Coronary artery (tissue), 2 donors: ENCODE data around the gene RPRD1B.

Source experiments
- DNase-seq: peaks from one replicate; pipeline ENCODE4 v3.0.0-alpha.2; 2017; ENCODE audit warnings: low spot score
- H3K27ac ChIP-seq, 2 donors: fragments of 200-600 bp; sonication (generic); one replicate each; pipeline ENCODE4 v1.5.1; 2016 to 2019
- H3K4me3 ChIP-seq: fragments of 200-600 bp; sonication (generic); 2 replicates; pipeline ENCODE4 v1.5.1; 2016; ENCODE audit warnings: mild to moderate bottlenecking, moderate library complexity
- TF ChIP-seq, protein P1 (sequence below): fragments of 200-600 bp; sonication (generic); IDR thresholded peaks from one replicate; pipeline ENCODE4 v1.5.1; 2019; ENCODE audit warnings: antibody characterized with exemption

Gene RPRD1B

DNA sequence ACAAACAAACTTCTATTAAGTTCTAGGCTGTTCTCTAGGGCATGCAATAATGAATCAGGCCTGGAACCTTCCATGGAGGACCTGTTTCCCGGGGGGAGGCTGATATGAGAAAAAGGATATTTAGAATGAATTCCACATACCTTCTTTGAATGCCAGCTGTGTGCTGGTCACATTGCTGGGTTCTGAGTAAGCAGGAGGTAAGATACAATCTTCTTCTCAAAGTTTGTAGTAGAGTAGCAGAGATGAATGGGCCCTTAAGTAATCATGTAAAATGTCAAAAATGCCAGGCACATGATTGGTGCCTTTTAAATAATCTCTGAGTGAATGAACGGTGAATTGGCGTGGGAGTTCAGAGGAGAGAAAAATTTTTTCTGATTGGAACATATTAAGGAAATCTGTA is 84.1 kb downstream of the RPRD1B start:
- Histone ChIP-seq H3K27ac (no peak overlapping the region), H3K4me3 (no peak overlapping the region)
- DNase-seq: no peak
- TF ChIP-seq, protein P1, sequence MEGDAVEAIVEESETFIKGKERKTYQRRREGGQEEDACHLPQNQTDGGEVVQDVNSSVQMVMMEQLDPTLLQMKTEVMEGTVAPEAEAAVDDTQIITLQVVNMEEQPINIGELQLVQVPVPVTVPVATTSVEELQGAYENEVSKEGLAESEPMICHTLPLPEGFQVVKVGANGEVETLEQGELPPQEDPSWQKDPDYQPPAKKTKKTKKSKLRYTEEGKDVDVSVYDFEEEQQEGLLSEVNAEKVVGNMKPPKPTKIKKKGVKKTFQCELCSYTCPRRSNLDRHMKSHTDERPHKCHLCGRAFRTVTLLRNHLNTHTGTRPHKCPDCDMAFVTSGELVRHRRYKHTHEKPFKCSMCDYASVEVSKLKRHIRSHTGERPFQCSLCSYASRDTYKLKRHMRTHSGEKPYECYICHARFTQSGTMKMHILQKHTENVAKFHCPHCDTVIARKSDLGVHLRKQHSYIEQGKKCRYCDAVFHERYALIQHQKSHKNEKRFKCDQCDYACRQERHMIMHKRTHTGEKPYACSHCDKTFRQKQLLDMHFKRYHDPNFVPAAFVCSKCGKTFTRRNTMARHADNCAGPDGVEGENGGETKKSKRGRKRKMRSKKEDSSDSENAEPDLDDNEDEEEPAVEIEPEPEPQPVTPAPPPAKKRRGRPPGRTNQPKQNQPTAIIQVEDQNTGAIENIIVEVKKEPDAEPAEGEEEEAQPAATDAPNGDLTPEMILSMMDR: no peak

DNA sequence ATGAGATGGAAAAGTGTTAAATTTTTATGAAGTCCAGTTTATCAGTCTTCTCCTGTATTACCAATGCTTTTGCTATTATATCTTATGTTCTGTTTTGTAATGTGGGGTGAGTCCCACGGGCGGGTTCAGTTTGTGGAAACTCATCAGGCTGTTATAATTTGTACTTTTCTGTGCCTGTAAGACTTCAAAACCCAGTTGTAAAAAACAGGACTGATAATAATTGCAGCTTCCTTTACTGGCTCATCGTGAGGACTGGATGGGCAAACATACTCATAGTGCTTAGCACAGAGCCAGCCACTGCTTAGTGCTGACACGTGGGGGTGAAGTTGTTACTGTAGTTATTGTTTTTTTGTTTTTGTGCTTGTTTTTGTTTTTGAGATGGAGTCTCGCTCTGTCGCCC is 85.9 kb downstream of the RPRD1B start:
- DNase-seq: no peak
- TF ChIP-seq, protein P1: no peak
- Histone ChIP-seq H3K27ac (peak overlapping the region in 1 of 2 donors; percentile 0), H3K4me3 (no peak overlapping the region)

DNA sequence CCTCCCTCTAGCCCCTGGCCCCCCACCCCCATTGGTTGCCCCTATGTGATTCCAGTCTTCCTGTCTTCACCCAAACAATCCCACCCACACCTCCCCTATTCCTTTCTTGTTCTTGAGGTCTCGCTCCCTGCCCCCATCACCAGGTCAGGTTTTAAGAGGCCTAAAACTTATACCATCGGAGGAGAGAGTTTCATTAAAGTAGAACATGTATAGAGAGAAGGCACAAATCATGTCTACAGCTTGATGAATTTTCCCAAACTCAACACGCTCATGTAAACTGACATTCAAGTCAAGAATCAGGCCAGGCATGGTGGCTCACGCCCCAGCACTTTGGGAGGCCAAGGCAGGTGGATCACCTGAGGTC is 87.1 kb downstream of the RPRD1B start:
- TF ChIP-seq, protein P1: no peak
- H3K4me3 ChIP-seq: no peak overlapping the region
- H3K27ac ChIP-seq: peak overlapping the region in 1 of 2 donors; percentile 40
- DNase-seq: no peak

DNA sequence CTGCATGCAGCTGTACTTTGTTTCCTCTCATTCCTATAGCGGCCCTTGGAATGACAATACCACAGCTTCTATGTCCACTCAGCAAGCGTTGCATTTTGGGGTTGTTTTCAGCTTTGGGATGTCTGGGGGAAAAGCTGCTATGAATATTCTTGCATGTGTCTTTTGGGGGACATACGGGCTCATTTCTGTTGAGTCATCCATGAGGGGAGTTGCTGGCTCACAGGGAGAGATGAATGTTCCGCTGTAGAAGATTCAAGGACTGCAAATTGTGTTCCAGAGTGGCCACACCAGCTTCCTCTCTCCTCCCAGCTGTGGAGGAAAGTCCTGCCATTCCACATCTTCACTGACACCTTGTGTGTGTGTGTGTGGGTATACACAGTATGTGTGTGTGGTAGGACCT is 88.2 kb downstream of the RPRD1B start:
- peak; percentile 49 for DNase-seq
- Histone ChIP-seq H3K27ac (no peak overlapping the region), H3K4me3 (no peak overlapping the region)
- TF ChIP-seq, protein P1: no peak

DNA sequence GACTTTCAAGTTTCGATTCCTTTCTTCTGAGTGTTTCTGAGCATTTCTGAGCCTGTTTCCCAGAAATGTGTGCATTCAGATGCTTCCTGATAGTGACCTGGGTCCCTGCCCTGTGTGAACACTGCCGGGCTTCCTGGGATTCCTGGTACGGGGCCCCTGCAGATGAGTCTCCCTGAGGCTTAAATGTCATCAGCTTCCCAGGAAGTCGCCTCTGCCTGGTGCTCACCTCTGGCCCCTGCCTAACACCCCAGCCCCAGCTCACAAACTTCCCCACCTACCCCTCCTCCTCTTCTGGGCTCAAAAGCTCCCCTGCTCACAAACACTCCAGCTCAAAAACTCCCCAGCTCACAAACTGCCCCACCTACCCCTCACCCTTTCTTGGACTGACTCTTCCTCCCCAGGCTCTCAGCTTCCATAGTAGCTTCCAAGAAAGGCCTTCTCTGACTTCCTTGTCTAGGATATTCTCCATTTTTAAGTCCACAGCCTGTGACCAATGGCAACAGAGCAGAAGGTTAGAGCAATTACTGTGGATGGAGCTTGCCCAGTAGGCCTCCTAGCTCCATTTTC is 89.6 kb downstream of the RPRD1B start:
- DNase-seq: peak; percentile 68
- H3K27ac ChIP-seq: peak overlapping the region; percentile 53 to 62

DNA sequence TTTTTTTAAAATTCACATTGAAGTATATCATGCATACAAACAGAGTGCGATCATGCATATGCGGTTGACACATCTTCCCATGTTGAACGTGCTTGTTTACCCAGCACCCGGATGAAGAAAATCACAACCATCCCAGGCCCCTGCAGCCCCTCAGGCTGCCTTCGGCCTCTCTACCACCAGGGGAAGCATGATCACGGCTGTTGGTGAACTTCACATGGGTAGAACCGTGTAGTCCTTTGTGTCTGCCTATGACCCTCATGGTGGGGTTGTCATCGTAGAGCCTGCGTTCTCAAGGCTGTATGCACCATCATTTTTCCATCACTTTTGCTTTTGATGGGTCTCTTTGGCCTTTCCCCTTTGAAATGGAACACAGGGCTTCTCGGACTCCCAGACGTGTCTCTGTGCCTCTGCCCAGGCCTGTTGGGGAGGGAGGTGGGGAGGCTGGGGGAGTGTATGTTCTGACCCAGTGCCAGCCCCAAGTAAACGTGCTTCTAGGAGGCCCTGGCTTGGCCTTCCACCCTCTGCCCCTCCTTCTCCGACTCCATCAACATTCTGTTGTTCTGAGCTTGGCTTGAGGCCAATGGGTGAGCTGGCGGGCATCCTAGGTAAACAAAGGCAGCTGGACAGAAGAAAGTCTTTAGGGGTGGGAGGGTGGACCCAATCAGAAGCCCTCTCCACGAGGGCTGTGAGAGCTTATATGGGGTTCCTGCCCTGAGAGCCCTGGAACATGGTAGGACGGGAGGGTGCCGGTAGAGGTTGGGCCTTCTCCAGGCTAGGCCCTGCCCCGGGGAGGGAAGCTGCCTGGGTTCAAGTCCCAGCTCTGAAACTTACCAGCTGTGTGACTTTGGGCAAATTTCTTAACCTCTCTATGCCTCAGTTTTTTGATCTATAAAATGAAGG is 91.9 kb downstream of the RPRD1B start:
- H3K4me3 ChIP-seq: no peak overlapping the region
- peak; percentile 94 for DNase-seq
- peak overlapping the region; percentile 89 to 91 for H3K27ac ChIP-seq
- TF ChIP-seq, protein P1: no peak

More for the DNA sequence above, 89.6 kb downstream of the RPRD1B start:
- TF ChIP-seq, protein P1: no peak
- no peak overlapping the region for H3K4me3 ChIP-seq
